Measurements from ENCODE around the gene NPDC1.

- TF ChIP-seq CTCF (IDR thresholded peaks at IDR 0.05; ENCODE audit: low read depth, low read length) (no peak), EZH2phosphoT487 (IDR thresholded peaks at IDR 0.05; ENCODE audit: low read depth) (no peak)
Observed at GRCh38 chr9:137001857-137002645, 43.9 kb downstream of the NPDC1 start.
